Measurements from ENCODE around the gene SGSH.

- no peak for TF ChIP-seq CTCF (IDR thresholded peaks at IDR 0.05 in 4 of 5, conservative IDR thresholded peaks at IDR 0.05 in 1 of 5)
- no peak for TF ChIP-seq POLR2A (IDR thresholded peaks at IDR 0.05)
These were observed 21.9 kb downstream of the SGSH start for GRCh38 chr17:80198144-80198661.
